ENCODE measurements around the gene SENP7. TPM values are rescaled to one million over a fixed set of nuclear protein-coding genes. Genes with fewer than 3 reads are reported as not detected.

SENP7 gene
- total RNA-seq, 1 experiment from 2014 or later = 7.9 TPM

DNA sequence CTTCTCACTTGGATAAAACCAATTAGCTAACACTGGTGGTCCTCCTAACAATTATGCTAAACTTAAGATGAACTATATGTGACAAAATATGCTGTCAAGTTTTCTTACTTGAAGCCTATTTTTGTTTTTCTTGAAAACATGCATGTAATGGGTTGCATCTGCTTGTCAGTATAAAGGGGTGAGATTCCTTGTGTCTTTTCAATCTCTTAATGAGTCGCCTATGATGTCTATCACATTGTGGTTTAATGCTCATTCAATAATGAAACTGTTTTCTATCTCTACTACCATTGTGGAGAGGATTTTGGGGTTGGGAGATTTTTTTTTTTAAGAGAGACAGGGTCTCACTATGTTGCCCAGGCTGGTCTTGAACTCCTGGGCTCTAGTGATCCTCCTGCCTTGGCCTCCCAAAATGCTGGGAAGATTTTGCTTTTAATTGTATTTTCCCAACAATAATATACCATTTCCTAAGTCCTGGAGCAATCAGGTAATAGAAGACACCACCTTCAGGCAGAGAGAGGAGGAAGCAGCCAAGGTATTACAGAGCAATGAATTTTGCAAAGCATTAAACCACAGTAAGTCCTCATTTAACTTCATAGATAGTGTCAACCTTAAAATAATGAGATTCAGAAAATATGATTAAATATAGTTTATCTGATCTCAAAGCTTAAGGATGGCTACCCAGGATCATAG is 31.3 kb upstream of the SENP7 start:
- ChIA-PET CTCF (no interaction called here), RAD21 (ENCODE audit: low non-redundant PET in 1 of 2, low total read pairs in 2 of 2, uncharacterized antibody in 2 of 2, unreplicated experiment in 2 of 2) (no interaction called here), POLR2A (no interaction called here)
- H3K79me2 ChIP-seq (ENCODE audit: insufficient read depth, low read length) = no peaks in the 10 kb centered on the region
- DNase-seq (ENCODE audit: low read depth, low spot score) (no peak), ATAC-seq (peak; percentile 66)
- TF ChIP-seq, protein P1, sequence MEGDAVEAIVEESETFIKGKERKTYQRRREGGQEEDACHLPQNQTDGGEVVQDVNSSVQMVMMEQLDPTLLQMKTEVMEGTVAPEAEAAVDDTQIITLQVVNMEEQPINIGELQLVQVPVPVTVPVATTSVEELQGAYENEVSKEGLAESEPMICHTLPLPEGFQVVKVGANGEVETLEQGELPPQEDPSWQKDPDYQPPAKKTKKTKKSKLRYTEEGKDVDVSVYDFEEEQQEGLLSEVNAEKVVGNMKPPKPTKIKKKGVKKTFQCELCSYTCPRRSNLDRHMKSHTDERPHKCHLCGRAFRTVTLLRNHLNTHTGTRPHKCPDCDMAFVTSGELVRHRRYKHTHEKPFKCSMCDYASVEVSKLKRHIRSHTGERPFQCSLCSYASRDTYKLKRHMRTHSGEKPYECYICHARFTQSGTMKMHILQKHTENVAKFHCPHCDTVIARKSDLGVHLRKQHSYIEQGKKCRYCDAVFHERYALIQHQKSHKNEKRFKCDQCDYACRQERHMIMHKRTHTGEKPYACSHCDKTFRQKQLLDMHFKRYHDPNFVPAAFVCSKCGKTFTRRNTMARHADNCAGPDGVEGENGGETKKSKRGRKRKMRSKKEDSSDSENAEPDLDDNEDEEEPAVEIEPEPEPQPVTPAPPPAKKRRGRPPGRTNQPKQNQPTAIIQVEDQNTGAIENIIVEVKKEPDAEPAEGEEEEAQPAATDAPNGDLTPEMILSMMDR (IDR thresholded peaks at IDR 0.05 in 2 of 3, conservative IDR thresholded peaks at IDR 0.05 in 1 of 3; ENCODE audit: borderline replicate concordance in 1 of 3, insufficient read depth in 1 of 3, low read depth in 2 of 3, low read length in 2 of 3) = peak in 2 of 3 experiments; percentile 30 to 48; a peak in 2 of 6 replicates
- TF ChIP-seq CBX3 (IDR thresholded peaks at IDR 0.05; ENCODE audit: low read depth) (no peak), RAD21 (IDR thresholded peaks at IDR 0.05; ENCODE audit: low read depth) (peak; percentile 54), SIN3A (IDR thresholded peaks at IDR 0.05; ENCODE audit: low read depth) (no peak), SP1 (IDR thresholded peaks at IDR 0.05; ENCODE audit: low read depth) (no peak)
- TF ChIP-seq, protein P2, sequence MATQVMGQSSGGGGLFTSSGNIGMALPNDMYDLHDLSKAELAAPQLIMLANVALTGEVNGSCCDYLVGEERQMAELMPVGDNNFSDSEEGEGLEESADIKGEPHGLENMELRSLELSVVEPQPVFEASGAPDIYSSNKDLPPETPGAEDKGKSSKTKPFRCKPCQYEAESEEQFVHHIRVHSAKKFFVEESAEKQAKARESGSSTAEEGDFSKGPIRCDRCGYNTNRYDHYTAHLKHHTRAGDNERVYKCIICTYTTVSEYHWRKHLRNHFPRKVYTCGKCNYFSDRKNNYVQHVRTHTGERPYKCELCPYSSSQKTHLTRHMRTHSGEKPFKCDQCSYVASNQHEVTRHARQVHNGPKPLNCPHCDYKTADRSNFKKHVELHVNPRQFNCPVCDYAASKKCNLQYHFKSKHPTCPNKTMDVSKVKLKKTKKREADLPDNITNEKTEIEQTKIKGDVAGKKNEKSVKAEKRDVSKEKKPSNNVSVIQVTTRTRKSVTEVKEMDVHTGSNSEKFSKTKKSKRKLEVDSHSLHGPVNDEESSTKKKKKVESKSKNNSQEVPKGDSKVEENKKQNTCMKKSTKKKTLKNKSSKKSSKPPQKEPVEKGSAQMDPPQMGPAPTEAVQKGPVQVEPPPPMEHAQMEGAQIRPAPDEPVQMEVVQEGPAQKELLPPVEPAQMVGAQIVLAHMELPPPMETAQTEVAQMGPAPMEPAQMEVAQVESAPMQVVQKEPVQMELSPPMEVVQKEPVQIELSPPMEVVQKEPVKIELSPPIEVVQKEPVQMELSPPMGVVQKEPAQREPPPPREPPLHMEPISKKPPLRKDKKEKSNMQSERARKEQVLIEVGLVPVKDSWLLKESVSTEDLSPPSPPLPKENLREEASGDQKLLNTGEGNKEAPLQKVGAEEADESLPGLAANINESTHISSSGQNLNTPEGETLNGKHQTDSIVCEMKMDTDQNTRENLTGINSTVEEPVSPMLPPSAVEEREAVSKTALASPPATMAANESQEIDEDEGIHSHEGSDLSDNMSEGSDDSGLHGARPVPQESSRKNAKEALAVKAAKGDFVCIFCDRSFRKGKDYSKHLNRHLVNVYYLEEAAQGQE (IDR thresholded peaks at IDR 0.05; ENCODE audit: low read depth) = no peak
- no peak overlapping the region for H3K4me3 ChIP-seq (replicated peaks in 1 of 2; ENCODE audit: low read depth in 1 of 2, low read length in 2 of 2)
- BruUV-seq (replicated peaks) = no TSS peak
- no peak overlapping the region for H3K27ac ChIP-seq (ENCODE audit: low read depth, low read length)
- H4K20me1 ChIP-seq (ENCODE audit: insufficient read depth) = no peaks in the 10 kb centered on the region
- no peak overlapping the region for H2AFZ ChIP-seq (ENCODE audit: low read depth, low read length, poor library complexity, severe bottlenecking)
- H3K4me1 ChIP-seq (ENCODE audit: control insufficient read depth in 1 of 2, insufficient read depth in 2 of 2, low read length in 2 of 2) = no peaks in the 10 kb centered on the region
- H3K9me2 ChIP-seq (ENCODE audit: insufficient read depth) = no peaks in the 10 kb centered on the region
- no peaks in the 10 kb centered on the region for H3K36me3 ChIP-seq (ENCODE audit: control insufficient read depth in 1 of 2, insufficient read depth in 2 of 2, low read length in 2 of 2)
- no peak overlapping the region for H3K4me2 ChIP-seq (ENCODE audit: low read length)
- H3K27me3 ChIP-seq (ENCODE audit: insufficient read depth, low read length) = no peaks in the 10 kb centered on the region
- intact Hi-C loops (cut with micrococcal nuclease) = loop anchor here (5.0 kb wide), 1 partner anchor 332 kb away; no protein-coding TSS in a partner anchor
- H3K9ac ChIP-seq (ENCODE audit: low read length) = no peak overlapping the region
- no peaks in the 10 kb centered on the region for H3K9me3 ChIP-seq (ENCODE audit: control insufficient read depth in 1 of 2, insufficient read depth in 1 of 2, low read depth in 1 of 2, low read length in 2 of 2)
